Measurements from ENCODE around the gene CDHR1. TPM values are rescaled to one million over a fixed set of nuclear protein-coding genes. Genes with fewer than 3 reads are reported as not detected.

The CDHR1 gene
- total RNA-seq, 1 donor from 2014 or later, result 0.65 TPM

GRCh38 chr10:84195044-84195830 lies 900 bp downstream of the CDHR1 start:
- intact Hi-C loops (cut with DNase I), result no loop called here
- ATAC-seq (no peak), DNase-seq (ENCODE audit: missing footprints) (no peak)

DNA sequence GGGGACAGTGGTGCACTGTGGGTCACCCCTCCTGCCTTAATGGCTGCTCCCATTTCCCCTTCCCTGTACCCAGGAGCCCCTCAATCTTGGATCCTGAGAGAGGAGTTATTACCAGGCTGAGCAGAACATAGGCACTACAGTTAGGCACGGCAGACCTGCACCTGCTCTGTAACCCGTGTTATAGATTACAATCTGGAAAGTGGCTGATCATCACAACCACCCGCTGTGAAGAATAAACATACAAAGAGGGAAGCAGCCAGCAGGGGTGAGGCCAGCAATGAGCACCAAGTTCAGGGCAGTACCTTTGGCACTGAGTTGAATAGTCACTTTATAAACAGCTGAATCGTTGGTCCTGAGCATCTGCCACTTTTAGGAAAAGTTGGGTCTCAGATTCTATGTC lies 1.7 kb downstream of the CDHR1 start:
- ATAC-seq (no peak), DNase-seq (ENCODE audit: missing footprints) (no peak)
- intact Hi-C loops (cut with DNase I), result no loop called here

GRCh38 chr10:84196941-84197340 lies 2.6 kb downstream of the CDHR1 start:
- no peak for DNase-seq (ENCODE audit: missing footprints)
- intact Hi-C loops (cut with DNase I), result no loop called here
- ATAC-seq, result peak; percentile 82

DNA sequence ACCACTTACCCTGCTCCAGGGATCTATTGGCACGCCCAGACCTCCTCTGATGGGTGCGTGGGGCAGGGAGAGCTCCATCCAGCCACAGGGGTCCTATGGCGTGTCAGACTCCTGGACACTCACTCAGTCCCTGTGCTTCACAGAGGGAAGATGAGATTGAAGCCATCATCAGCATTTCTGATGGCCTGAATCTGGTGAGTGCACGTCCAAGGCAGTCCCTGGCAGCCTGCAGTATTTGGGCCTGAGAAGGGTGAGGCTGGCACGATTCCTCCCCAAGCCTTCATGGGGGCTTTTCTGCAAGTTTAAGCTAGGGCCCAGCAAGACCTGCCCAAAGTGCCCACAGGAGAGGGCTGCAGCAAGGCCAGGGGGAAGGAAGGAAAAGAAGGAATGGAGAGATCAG lies 3.3 kb downstream of the CDHR1 start:
- no peak for DNase-seq (ENCODE audit: missing footprints)
- no peak for ATAC-seq
- intact Hi-C loops (cut with DNase I), result no loop called here

- DNase-seq (ENCODE audit: missing footprints), result no peak
- intact Hi-C loops (cut with DNase I), result no loop called here
- ATAC-seq, result no peak
Observed at GRCh38 chr10:84198206-84198915, 4.0 kb downstream of the CDHR1 start.

- DNase-seq (ENCODE audit: missing footprints), result no peak
- intact Hi-C loops (cut with DNase I), result no loop called here
- no peak for ATAC-seq
Observed at GRCh38 chr10:84200537-84201243, 6.4 kb downstream of the CDHR1 start.

DNA sequence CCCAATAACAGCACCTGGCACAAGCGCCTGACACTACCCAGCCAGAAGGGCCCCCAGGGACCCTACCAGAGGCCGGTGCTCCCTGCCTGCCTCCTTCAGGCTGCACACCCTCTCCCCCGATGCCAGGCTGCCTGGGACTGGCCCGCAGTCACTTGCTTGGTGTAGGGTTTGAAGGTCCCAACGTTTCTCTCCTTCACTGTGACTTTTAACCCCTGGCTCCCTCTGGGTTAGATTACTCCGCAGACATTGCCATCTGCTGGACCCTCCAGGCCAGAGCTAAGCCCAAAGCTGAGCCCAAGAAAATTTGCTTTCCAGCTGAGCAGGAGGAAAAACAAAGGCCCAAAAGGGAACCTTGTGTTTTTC lies 6.9 kb downstream of the CDHR1 start:
- DNase-seq (ENCODE audit: missing footprints) (no peak), ATAC-seq (no peak)
- intact Hi-C loops (cut with DNase I), result no loop called here

GRCh38 chr10:84201682-84202081 lies 7.3 kb downstream of the CDHR1 start:
- DNase-seq (ENCODE audit: missing footprints) (no peak), ATAC-seq (no peak)
- intact Hi-C loops (cut with DNase I), result no loop called here

DNA sequence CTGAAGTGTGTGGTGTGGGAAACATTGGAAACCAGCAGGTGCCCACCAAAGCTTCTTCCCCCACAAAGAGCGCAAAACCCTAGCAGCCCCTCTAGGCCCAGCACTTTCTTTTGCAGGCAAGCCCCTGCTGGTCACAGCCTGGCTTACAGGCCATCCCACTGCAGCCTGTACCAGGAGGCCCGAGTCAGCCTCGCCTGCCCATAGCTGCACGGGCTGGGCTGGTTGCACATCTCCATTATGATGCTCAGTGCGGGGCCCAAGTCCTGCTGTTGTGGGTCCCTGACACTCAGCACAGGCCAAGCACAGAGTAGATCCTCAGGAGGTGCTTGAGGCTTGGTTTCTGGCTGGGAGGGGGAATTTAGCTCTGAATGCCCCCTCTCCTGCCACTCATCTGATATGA lies 8.0 kb downstream of the CDHR1 start:
- no peak for ATAC-seq
- intact Hi-C loops (cut with DNase I), result no loop called here

GRCh38 chr10:84204122-84204521 lies 9.8 kb downstream of the CDHR1 start:
- DNase-seq (ENCODE audit: missing footprints), result no peak
- intact Hi-C loops (cut with DNase I), result loop anchor here (2.0 kb wide), 1 partner anchor 55 kb away; no protein-coding TSS in a partner anchor
- ATAC-seq, result no peak

More for the DNA sequence above, 8.0 kb downstream of the CDHR1 start:
- DNase-seq (ENCODE audit: missing footprints), result no peak

DNA sequence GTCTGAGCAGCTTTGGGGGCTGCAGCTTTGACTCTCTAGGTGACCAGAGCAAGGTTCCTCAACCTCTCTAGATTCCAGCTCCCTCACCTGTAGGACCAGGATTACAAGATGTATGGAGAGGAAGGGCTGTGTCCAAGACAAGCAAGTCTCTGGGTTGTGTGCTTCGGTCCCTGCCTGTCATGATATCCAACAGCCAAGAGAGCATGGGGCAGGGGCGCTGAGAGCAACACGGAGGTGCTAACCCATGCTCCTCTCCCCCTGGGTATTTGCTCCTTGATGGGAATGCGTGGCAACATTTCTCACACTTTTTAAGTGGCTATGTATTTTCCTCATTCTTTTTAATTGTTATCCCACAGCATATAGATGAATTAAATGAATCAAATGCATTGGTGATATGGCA lies 10.3 kb downstream of the CDHR1 start:
- intact Hi-C loops (cut with DNase I), result loop anchor here (2.0 kb wide), 1 partner anchor 56 kb away; no protein-coding TSS in a partner anchor
- DNase-seq (ENCODE audit: missing footprints) (no peak), ATAC-seq (no peak)

- ATAC-seq, result peak; percentile 69
- intact Hi-C loops (cut with DNase I), result loop anchor here (2.0 kb wide), 1 partner anchor 56 kb away; no protein-coding TSS in a partner anchor
- peak; percentile 78 for DNase-seq (ENCODE audit: missing footprints)
Observed at GRCh38 chr10:84205049-84205852, 10.9 kb downstream of the CDHR1 start.

DNA sequence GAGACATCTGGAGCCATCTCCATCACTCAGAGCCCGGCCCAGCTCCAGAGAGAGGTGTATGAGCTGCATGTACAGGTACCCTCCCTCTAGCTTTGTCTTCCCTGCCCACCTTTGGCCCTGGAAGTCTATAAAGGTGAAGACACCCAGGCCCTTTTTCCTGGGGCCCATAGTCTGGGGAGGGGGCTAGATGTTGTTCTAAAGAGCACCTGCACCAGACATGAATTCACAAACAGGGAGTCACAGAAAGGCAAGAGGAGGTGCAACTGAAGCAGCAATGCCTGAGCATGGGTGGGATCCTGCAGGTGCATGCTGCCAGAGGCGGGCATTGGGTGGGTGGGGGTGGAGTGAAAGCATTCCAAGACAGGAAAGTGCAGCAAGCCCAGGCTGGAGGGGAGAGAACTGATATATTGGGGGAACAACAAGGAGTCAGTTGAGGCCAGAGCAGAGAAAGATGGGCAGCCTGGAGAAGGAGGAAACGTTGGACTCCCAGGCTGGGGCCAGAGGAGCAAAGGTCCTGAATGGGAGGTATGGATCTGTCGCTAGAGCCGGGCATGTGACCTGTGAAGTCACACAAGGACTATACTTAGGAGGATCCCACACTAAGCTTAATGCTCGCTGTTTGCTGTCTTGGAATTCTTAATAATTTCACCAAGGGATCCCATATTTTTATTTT lies 11.7 kb downstream of the CDHR1 start:
- ATAC-seq, result no peak
- no peak for DNase-seq (ENCODE audit: missing footprints)
- intact Hi-C loops (cut with DNase I), result loop anchor here (2.0 kb wide), 1 partner anchor 57 kb away; no protein-coding TSS in a partner anchor

DNA sequence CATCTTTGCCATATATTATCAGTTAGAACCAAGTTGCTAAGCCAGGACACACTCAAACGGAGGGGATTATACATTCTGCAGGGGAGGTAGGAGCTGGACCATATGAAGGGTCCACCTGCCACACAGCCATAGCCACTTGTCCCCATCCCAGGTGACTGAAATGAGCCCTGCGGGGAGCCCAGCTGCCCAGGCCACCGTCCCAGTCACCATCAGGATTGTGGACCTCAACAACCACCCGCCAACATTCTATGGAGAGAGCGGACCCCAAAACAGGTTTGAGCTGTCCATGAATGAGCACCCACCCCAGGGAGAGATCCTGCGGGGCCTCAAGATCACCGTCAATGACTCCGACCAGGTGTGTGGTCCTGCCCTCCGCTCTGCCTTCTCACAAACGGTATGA lies 13.7 kb downstream of the CDHR1 start:
- intact Hi-C loops (cut with DNase I), result no loop called here
- DNase-seq (ENCODE audit: missing footprints), result no peak
- ATAC-seq, result no peak

GRCh38 chr10:84211566-84211965 lies 17.2 kb downstream of the CDHR1 start:
- intact Hi-C loops (cut with DNase I), result no loop called here
- DNase-seq (ENCODE audit: missing footprints) (no peak), ATAC-seq (no peak)

GRCh38 chr10:84212014-84212413 lies 17.7 kb downstream of the CDHR1 start:
- ATAC-seq (no peak), DNase-seq (ENCODE audit: missing footprints) (no peak)
- intact Hi-C loops (cut with DNase I), result no loop called here

- no peak for DNase-seq (ENCODE audit: missing footprints)
- no peak for ATAC-seq
- intact Hi-C loops (cut with DNase I), result no loop called here
Observed at GRCh38 chr10:84213076-84213475, 18.7 kb downstream of the CDHR1 start.

DNA sequence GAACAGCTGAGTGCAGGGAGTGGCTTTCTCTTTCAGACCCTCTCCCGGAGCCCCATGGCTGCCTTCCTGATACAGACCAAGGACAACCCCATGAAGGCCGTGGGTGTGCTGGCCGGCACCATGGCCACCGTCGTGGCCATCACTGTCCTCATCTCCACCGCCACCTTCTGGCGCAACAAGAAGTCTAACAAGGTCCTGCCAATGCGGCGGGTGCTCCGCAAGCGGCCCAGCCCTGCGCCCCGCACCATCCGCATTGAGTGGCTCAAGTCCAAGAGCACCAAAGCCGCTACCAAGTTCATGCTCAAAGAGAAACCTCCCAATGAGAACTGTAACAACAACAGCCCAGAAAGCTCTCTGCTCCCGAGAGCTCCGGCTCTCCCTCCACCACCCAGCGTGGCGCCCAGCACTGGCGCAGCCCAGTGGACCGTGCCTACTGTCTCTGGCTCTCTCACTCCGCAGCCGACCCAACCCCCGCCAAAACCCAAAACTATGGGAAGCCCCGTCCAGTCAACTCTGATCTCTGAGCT lies 19.8 kb downstream of the CDHR1 start:
- intact Hi-C loops (cut with DNase I), result no loop called here
- ATAC-seq, result no peak
- no peak for DNase-seq (ENCODE audit: missing footprints)
